GM23338 (cell line): ENCODE measurements around the gene TAB3. TPM values are rescaled to one million over a fixed set of nuclear protein-coding genes. Genes with fewer than 3 reads are reported as not detected.

Source experiments
- ATAC-seq: fragments of 200-7000 bp; cut with Tn5 transposase; 3 replicates; pipeline ENCODE4 v1.9.1; 2020
- DNase-seq: peaks from one replicate; pipeline ENCODE4 v3.0.0-alpha.2; 2015; ENCODE audit warnings: low spot score
- H2AFZ ChIP-seq: fragments of 200-600 bp; sonication (generic); 2 replicates; pipeline ENCODE4 v1.8.0; 2016; ENCODE audit warnings: antibody characterized with exemption, mild to moderate bottlenecking, moderate library complexity
- H3F3A ChIP-seq: fragments of 200-600 bp; sonication (generic); replicated peaks from 2 replicates; pipeline ENCODE4 v1.8.0; 2017; ENCODE audit warnings: antibody characterized with exemption, mixed run types, low read depth
- H3K27ac ChIP-seq: fragments of 200-600 bp; sonication (generic); 2 replicates; pipeline ENCODE4 v1.6.1; 2016; ENCODE audit warnings: low read depth
- H3K27me3 ChIP-seq: fragments of 200-600 bp; sonication (generic); 2 replicates; pipeline ENCODE4 v1.8.0; 2016; ENCODE audit warnings: mild to moderate bottlenecking, mixed run types, moderate library complexity; ENCODE audit not compliant: insufficient read depth
- H3K36me3 ChIP-seq: fragments of 200-600 bp; sonication (generic); 2 replicates; pipeline ENCODE4 v1.8.0; 2016; ENCODE audit warnings: mild to moderate bottlenecking; ENCODE audit not compliant: insufficient read depth
- H3K4me1 ChIP-seq: fragments of 200-600 bp; sonication (generic); 2 replicates; pipeline ENCODE4 v1.8.0; 2016; ENCODE audit warnings: mild to moderate bottlenecking, moderate library complexity; ENCODE audit not compliant: insufficient read depth
- H3K4me2 ChIP-seq: fragments of 200-600 bp; sonication (generic); 2 replicates; pipeline ENCODE4 v1.7.1; 2017; ENCODE audit warnings: mixed run types
- H3K4me3 ChIP-seq: fragments of 200-600 bp; sonication (generic); 2 replicates; pipeline ENCODE4 v1.6.1; 2016; ENCODE audit warnings: mixed run types
- H3K79me2 ChIP-seq: fragments of 200-600 bp; sonication (generic); replicated peaks from 2 replicates; pipeline ENCODE4 v1.8.0; 2017; ENCODE audit warnings: mild to moderate bottlenecking; ENCODE audit not compliant: insufficient read depth
- H3K9me2 ChIP-seq: fragments of 200-600 bp; sonication (generic); 2 replicates; pipeline ENCODE4 v1.8.0; 2017; ENCODE audit not compliant: insufficient read depth
- H4K20me1 ChIP-seq: fragments of 200-600 bp; sonication (generic); replicated peaks from 2 replicates; pipeline ENCODE4 v1.8.0; 2017; ENCODE audit warnings: mild to moderate bottlenecking; ENCODE audit not compliant: insufficient read depth
- H3K27ac Mint-ChIP-seq: 2 replicates; pipeline ENCODE4 v1.8.0; 2020; ENCODE audit warnings: inconsistent platforms, mild to moderate bottlenecking, moderate library complexity, mixed read lengths
- H3K27me3 Mint-ChIP-seq: 3 replicates; pipeline ENCODE4 v1.8.0; 2022; ENCODE audit warnings: low read depth, mild to moderate bottlenecking, moderate library complexity, mixed read lengths, inconsistent platforms; ENCODE audit not compliant: insufficient read depth, poor library complexity
- H3K36me3 Mint-ChIP-seq: 3 replicates; pipeline ENCODE4 v1.8.0; 2021; ENCODE audit warnings: low read depth, mild to moderate bottlenecking, inconsistent platforms, moderate library complexity, mixed read lengths
- H3K4me1 Mint-ChIP-seq: 3 replicates; pipeline ENCODE4 v1.8.0; 2020; ENCODE audit warnings: mild to moderate bottlenecking, inconsistent platforms, mixed read lengths
- H3K4me3 Mint-ChIP-seq: 3 replicates; pipeline ENCODE4 v1.8.0; 2021; ENCODE audit warnings: moderate library complexity, mild to moderate bottlenecking, inconsistent platforms, mixed read lengths
- H3K9me3 Mint-ChIP-seq: 3 replicates; pipeline ENCODE4 v1.8.0; 2020; ENCODE audit warnings: moderate library complexity, mild to moderate bottlenecking, inconsistent platforms, mixed read lengths
- CREB1 ChIP-seq: fragments of 250-450 bp; sonication (Bioruptor Pico); IDR thresholded peaks from 2 replicates; pipeline ENCODE4 v1.5.0; 2020; ENCODE audit warnings: low read depth, mild to moderate bottlenecking, moderate library complexity
- EZH2 ChIP-seq: fragments of 200-600 bp; sonication (generic); IDR thresholded peaks from one replicate; pipeline ENCODE4 v1.8.0; 2017; ENCODE audit warnings: antibody characterized with exemption, mild to moderate bottlenecking, low read depth; ENCODE audit not compliant: unreplicated experiment
- EZH2phosphoT487 ChIP-seq: fragments of 200-600 bp; sonication (generic); IDR thresholded peaks from one replicate; pipeline ENCODE4 v1.8.1; 2018; ENCODE audit warnings: antibody characterized with exemption; ENCODE audit not compliant: unreplicated experiment
- JUNB ChIP-seq: IDR thresholded peaks from one replicate; pipeline ENCODE4 v1.6.1; 2016; ENCODE audit warnings: antibody characterized with exemption; ENCODE audit not compliant: unreplicated experiment
- NANOG ChIP-seq: IDR thresholded peaks from 2 replicates; pipeline ENCODE4 v1.6.1; 2016; ENCODE audit warnings: antibody characterized with exemption, borderline replicate concordance
- POLR2AphosphoS5 ChIP-seq: IDR thresholded peaks from 2 replicates; pipeline ENCODE4 v1.6.1; 2016; ENCODE audit warnings: antibody characterized with exemption, low read depth
- ZNF114 ChIP-seq: fragments of 250-450 bp; sonication (Bioruptor Pico); IDR thresholded peaks from 2 replicates; pipeline ENCODE4 v1.5.0; 2020; ENCODE audit warnings: mild to moderate bottlenecking, moderate library complexity
- polyA plus RNA-seq: library from polyadenylated mRNA; unstranded; fragments of >200 nt; fragmentation: Nextera tagmentation; extraction: Ambion mirVana; gene quantifications from 2 replicates; pipeline ENCODE4 v1.2.1, GENCODE V29; 2016
- total RNA-seq: library from RNA; depleted of rRNA; stranded (reverse); fragments of >200 nt; shearing (Covaris generic); gene quantifications from 2 replicates; pipeline ENCODE4 v1.2.3, GENCODE V29; 2014
- TF ChIP-seq, protein P1 (sequence below): fragments of 250-450 bp; sonication (Bioruptor Pico); IDR thresholded peaks from 2 replicates; pipeline ENCODE4 v1.5.0; 2020; ENCODE audit warnings: mild to moderate bottlenecking, moderate library complexity
- TF ChIP-seq, protein P2 (sequence below): IDR thresholded peaks from 2 replicates; pipeline ENCODE4 v1.6.1; 2016; ENCODE audit warnings: antibody characterized with exemption
- TF ChIP-seq, protein P3 (sequence below): IDR thresholded peaks from one replicate; pipeline ENCODE4 v1.6.1; 2018; ENCODE audit warnings: antibody characterized with exemption; ENCODE audit not compliant: unreplicated experiment

Gene TAB3
- total and polyA plus RNA-seq, 2 experiments from 2014 or later = 4.4 to 21.7 TPM

DNA sequence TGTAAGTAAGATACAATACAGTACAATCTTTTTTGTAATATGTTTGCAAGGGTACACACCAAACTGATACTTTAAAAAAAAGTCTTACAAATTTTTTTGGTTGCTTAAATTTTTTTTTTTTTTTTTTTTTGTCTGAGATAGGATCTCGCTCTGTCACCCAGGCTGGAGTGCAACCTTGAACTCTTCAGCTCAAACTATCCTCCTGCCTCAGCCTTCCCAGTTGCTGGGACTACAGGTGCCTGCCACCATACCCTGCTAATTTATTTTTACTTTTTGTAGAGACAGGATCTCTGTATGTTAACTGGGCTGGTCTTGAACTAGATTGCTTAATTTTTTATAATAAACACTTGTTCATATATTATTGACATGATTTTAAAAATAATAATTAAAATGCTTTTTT lies 41.1 kb upstream of the TAB3 start:
- Mint-ChIP-seq H3K27me3 (no peaks in the 10 kb centered on the region), H3K36me3 (no peaks in the 10 kb centered on the region), H3K4me1 (no peaks in the 10 kb centered on the region), H3K27ac (no peak overlapping the region), H3K4me3 (no peak overlapping the region), H3K9me3 (0 out of 3 replicates have a peak, but pooled peaks cover 3% of the 10 kb centered on the region)
- Histone ChIP-seq H4K20me1 (no peaks in the 10 kb centered on the region), H3K27ac (no peak overlapping the region), H3K4me2 (no peak overlapping the region), H3K4me1 (no peaks in the 10 kb centered on the region), H3K9me2 (no peaks in the 10 kb centered on the region), H3F3A (no peaks in the 10 kb centered on the region), H3K27me3 (no peaks in the 10 kb centered on the region), H3K4me3 (no peak overlapping the region), H3K79me2 (no peaks in the 10 kb centered on the region), H2AFZ (no peak overlapping the region), H3K36me3 (no peaks in the 10 kb centered on the region)
- TF ChIP-seq EZH2phosphoT487 (no peak), CREB1 (no peak), ZNF114 (CRISPR knock-in tag) (no peak), POLR2AphosphoS5 (no peak), EZH2 (no peak), NANOG (no peak), JUNB (no peak)
- TF ChIP-seq, protein P1, sequence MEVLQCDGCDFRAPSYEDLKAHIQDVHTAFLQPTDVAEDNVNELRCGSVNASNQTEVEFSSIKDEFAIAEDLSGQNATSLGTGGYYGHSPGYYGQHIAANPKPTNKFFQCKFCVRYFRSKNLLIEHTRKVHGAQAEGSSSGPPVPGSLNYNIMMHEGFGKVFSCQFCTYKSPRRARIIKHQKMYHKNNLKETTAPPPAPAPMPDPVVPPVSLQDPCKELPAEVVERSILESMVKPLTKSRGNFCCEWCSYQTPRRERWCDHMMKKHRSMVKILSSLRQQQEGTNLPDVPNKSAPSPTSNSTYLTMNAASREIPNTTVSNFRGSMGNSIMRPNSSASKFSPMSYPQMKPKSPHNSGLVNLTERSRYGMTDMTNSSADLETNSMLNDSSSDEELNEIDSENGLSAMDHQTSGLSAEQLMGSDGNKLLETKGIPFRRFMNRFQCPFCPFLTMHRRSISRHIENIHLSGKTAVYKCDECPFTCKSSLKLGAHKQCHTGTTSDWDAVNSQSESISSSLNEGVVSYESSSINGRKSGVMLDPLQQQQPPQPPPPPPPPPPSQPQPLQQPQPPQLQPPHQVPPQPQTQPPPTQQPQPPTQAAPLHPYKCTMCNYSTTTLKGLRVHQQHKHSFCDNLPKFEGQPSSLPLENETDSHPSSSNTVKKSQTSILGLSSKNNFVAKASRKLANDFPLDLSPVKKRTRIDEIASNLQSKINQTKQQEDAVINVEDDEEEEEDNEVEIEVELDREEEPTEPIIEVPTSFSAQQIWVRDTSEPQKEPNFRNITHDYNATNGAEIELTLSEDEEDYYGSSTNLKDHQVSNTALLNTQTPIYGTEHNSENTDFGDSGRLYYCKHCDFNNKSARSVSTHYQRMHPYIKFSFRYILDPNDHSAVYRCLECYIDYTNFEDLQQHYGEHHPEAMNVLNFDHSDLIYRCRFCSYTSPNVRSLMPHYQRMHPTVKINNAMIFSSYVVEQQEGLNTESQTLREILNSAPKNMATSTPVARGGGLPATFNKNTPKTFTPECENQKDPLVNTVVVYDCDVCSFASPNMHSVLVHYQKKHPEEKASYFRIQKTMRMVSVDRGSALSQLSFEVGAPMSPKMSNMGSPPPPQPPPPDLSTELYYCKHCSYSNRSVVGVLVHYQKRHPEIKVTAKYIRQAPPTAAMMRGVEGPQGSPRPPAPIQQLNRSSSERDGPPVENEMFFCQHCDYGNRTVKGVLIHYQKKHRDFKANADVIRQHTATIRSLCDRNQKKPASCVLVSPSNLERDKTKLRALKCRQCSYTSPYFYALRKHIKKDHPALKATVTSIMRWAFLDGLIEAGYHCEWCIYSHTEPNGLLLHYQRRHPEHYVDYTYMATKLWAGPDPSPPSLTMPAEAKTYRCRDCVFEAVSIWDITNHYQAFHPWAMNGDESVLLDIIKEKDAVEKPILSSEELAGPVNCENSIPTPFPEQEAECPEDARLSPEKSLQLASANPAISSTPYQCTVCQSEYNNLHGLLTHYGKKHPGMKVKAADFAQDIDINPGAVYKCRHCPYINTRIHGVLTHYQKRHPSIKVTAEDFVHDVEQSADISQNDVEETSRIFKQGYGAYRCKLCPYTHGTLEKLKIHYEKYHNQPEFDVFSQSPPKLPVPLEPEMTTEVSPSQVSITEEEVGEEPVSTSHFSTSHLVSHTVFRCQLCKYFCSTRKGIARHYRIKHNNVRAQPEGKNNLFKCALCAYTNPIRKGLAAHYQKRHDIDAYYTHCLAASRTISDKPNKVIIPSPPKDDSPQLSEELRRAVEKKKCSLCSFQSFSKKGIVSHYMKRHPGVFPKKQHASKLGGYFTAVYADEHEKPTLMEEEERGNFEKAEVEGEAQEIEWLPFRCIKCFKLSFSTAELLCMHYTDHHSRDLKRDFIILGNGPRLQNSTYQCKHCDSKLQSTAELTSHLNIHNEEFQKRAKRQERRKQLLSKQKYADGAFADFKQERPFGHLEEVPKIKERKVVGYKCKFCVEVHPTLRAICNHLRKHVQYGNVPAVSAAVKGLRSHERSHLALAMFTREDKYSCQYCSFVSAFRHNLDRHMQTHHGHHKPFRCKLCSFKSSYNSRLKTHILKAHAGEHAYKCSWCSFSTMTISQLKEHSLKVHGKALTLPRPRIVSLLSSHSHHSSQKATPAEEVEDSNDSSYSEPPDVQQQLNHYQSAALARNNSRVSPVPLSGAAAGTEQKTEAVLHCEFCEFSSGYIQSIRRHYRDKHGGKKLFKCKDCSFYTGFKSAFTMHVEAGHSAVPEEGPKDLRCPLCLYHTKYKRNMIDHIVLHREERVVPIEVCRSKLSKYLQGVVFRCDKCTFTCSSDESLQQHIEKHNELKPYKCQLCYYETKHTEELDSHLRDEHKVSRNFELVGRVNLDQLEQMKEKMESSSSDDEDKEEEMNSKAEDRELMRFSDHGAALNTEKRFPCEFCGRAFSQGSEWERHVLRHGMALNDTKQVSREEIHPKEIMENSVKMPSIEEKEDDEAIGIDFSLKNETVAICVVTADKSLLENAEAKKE (CRISPR knock-in tag) = no peak
- TF ChIP-seq, protein P2, sequence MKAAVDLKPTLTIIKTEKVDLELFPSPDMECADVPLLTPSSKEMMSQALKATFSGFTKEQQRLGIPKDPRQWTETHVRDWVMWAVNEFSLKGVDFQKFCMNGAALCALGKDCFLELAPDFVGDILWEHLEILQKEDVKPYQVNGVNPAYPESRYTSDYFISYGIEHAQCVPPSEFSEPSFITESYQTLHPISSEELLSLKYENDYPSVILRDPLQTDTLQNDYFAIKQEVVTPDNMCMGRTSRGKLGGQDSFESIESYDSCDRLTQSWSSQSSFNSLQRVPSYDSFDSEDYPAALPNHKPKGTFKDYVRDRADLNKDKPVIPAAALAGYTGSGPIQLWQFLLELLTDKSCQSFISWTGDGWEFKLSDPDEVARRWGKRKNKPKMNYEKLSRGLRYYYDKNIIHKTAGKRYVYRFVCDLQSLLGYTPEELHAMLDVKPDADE = no peak
- TF ChIP-seq, protein P3, sequence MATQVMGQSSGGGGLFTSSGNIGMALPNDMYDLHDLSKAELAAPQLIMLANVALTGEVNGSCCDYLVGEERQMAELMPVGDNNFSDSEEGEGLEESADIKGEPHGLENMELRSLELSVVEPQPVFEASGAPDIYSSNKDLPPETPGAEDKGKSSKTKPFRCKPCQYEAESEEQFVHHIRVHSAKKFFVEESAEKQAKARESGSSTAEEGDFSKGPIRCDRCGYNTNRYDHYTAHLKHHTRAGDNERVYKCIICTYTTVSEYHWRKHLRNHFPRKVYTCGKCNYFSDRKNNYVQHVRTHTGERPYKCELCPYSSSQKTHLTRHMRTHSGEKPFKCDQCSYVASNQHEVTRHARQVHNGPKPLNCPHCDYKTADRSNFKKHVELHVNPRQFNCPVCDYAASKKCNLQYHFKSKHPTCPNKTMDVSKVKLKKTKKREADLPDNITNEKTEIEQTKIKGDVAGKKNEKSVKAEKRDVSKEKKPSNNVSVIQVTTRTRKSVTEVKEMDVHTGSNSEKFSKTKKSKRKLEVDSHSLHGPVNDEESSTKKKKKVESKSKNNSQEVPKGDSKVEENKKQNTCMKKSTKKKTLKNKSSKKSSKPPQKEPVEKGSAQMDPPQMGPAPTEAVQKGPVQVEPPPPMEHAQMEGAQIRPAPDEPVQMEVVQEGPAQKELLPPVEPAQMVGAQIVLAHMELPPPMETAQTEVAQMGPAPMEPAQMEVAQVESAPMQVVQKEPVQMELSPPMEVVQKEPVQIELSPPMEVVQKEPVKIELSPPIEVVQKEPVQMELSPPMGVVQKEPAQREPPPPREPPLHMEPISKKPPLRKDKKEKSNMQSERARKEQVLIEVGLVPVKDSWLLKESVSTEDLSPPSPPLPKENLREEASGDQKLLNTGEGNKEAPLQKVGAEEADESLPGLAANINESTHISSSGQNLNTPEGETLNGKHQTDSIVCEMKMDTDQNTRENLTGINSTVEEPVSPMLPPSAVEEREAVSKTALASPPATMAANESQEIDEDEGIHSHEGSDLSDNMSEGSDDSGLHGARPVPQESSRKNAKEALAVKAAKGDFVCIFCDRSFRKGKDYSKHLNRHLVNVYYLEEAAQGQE = no peak
- ATAC-seq = no peak
- no peak for DNase-seq
